HEK293 (cell line): Measurements from ENCODE around the gene POGLUT2.

Experiments
- FEZF1 ChIP-seq: fragments of 450-650 bp; formaldehyde crosslinking; IDR thresholded peaks from 2 replicates; pipeline ENCODE4 v1.5.1; 2016; ENCODE audit warnings: missing biosample characterization, missing genetic modification characterization
- GLI2 ChIP-seq: fragments of 450-650 bp; formaldehyde crosslinking; IDR thresholded peaks from 2 replicates; pipeline ENCODE4; 2017; ENCODE audit warnings: missing biosample characterization, missing genetic modification characterization, low read depth, borderline replicate concordance
- IKZF3 ChIP-seq: fragments of 450-650 bp; IDR thresholded peaks from 2 replicates; pipeline ENCODE4 v1.5.0; 2018; ENCODE audit warnings: missing biosample characterization, mild to moderate bottlenecking, missing genetic modification characterization, moderate library complexity
- KLF7 ChIP-seq: fragments of 450-650 bp; formaldehyde crosslinking; IDR thresholded peaks from 2 replicates; pipeline ENCODE4 v1.5.1; 2016; ENCODE audit warnings: missing biosample characterization, missing genetic modification characterization, borderline replicate concordance
- KLF8 ChIP-seq: fragments of 450-650 bp; formaldehyde crosslinking; IDR thresholded peaks from 2 replicates; pipeline ENCODE4 v1.5.1; 2016; ENCODE audit warnings: missing biosample characterization, missing genetic modification characterization
- MYNN ChIP-seq: fragments of 450-650 bp; formaldehyde crosslinking; IDR thresholded peaks from 2 replicates; pipeline ENCODE4 v1.5.1; 2016; ENCODE audit warnings: missing biosample characterization, missing genetic modification characterization, borderline replicate concordance
- MZF1 ChIP-seq: fragments of 450-650 bp; formaldehyde crosslinking; IDR thresholded peaks from 2 replicates; pipeline ENCODE4 v1.5.1; 2017; ENCODE audit warnings: missing biosample characterization, missing genetic modification characterization, borderline replicate concordance
- RBAK ChIP-seq: fragments of 450-650 bp; formaldehyde crosslinking; IDR thresholded peaks from 2 replicates; pipeline ENCODE4 v1.5.1; 2016; ENCODE audit warnings: missing biosample characterization, missing genetic modification characterization
- SCRT2 ChIP-seq: fragments of 450-650 bp; formaldehyde crosslinking; IDR thresholded peaks from 2 replicates; pipeline ENCODE4 v1.5.1; 2016; ENCODE audit warnings: missing biosample characterization, missing genetic modification characterization
- SP2 ChIP-seq: fragments of 450-650 bp; formaldehyde crosslinking; IDR thresholded peaks from 2 replicates; pipeline ENCODE4 v1.5.1; 2016; ENCODE audit warnings: missing biosample characterization, missing genetic modification characterization
- SP3 ChIP-seq: fragments of 450-650 bp; formaldehyde crosslinking; IDR thresholded peaks from 2 replicates; pipeline ENCODE4 v1.5.1; 2016; ENCODE audit warnings: missing biosample characterization, missing genetic modification characterization
- TCF7L2 ChIP-seq: IDR thresholded peaks from 2 replicates; pipeline ENCODE4 v1.6.1; 2011; ENCODE audit warnings: low read depth, mild to moderate bottlenecking, inconsistent platforms, low read length, moderate library complexity, borderline replicate concordance
- ZBTB20 ChIP-seq: fragments of 450-650 bp; formaldehyde crosslinking; IDR thresholded peaks from 2 replicates; pipeline ENCODE4 v1.5.1; 2016; ENCODE audit warnings: missing biosample characterization, missing genetic modification characterization
- ZBTB21 ChIP-seq: fragments of 450-650 bp; formaldehyde crosslinking; IDR thresholded peaks from 2 replicates; pipeline ENCODE4 v1.5.1; 2017; ENCODE audit warnings: missing biosample characterization, missing genetic modification characterization
- ZEB2 ChIP-seq: fragments of 450-650 bp; formaldehyde crosslinking; IDR thresholded peaks from 2 replicates; pipeline ENCODE4 v1.5.1; 2016; ENCODE audit warnings: missing biosample characterization, missing genetic modification characterization
- ZFHX2 ChIP-seq: fragments of 450-650 bp; formaldehyde crosslinking; conservative IDR thresholded peaks from 2 replicates; pipeline ENCODE4 v1.5.1; 2016; ENCODE audit warnings: missing biosample characterization, missing genetic modification characterization
- ZNF121 ChIP-seq: fragments of 450-650 bp; formaldehyde crosslinking; IDR thresholded peaks from 2 replicates; pipeline ENCODE4 v1.5.1; 2016; ENCODE audit warnings: missing biosample characterization, missing genetic modification characterization
- ZNF132 ChIP-seq: fragments of 450-650 bp; formaldehyde crosslinking; IDR thresholded peaks from 2 replicates; pipeline ENCODE4 v1.5.1; 2017; ENCODE audit warnings: missing biosample characterization, missing genetic modification characterization, borderline replicate concordance
- ZNF24 ChIP-seq: fragments of 450-650 bp; formaldehyde crosslinking; IDR thresholded peaks from 2 replicates; pipeline ENCODE4 v1.5.1; 2016; ENCODE audit warnings: missing biosample characterization, missing genetic modification characterization
- ZNF335 ChIP-seq: fragments of 450-650 bp; formaldehyde crosslinking; conservative IDR thresholded peaks from 2 replicates; pipeline ENCODE4 v1.5.1; 2016; ENCODE audit warnings: missing biosample characterization, missing genetic modification characterization
- ZNF341 ChIP-seq: fragments of 450-650 bp; formaldehyde crosslinking; IDR thresholded peaks from 2 replicates; pipeline ENCODE4; 2016; ENCODE audit warnings: low read depth, missing biosample characterization, missing genetic modification characterization
- ZNF426 ChIP-seq: fragments of 450-650 bp; formaldehyde crosslinking; IDR thresholded peaks from 2 replicates; pipeline ENCODE4 v1.5.1; 2017; ENCODE audit warnings: missing biosample characterization, missing genetic modification characterization, mild to moderate bottlenecking, inconsistent platforms, moderate library complexity
- ZNF501 ChIP-seq: fragments of 450-650 bp; formaldehyde crosslinking; IDR thresholded peaks from 2 replicates; pipeline ENCODE4 v1.5.1; 2016; ENCODE audit warnings: missing biosample characterization, missing genetic modification characterization
- ZNF529 ChIP-seq: fragments of 450-650 bp; formaldehyde crosslinking; IDR thresholded peaks from 2 replicates; pipeline ENCODE4 v1.5.1; 2017; ENCODE audit warnings: missing genetic modification characterization, missing biosample characterization; ENCODE audit not compliant: insufficient replicate concordance
- ZNF544 ChIP-seq: fragments of 450-650 bp; formaldehyde crosslinking; IDR thresholded peaks from 2 replicates; pipeline ENCODE4 v1.5.0; 2017; ENCODE audit warnings: missing biosample characterization, missing genetic modification characterization
- ZNF561 ChIP-seq: fragments of 450-650 bp; IDR thresholded peaks from 2 replicates; pipeline ENCODE4 v1.5.1; 2018; ENCODE audit warnings: missing biosample characterization, missing genetic modification characterization, borderline replicate concordance
- ZSCAN23 ChIP-seq: fragments of 450-650 bp; formaldehyde crosslinking; IDR thresholded peaks from 2 replicates; pipeline ENCODE4 v1.5.1; 2016; ENCODE audit warnings: missing biosample characterization, missing genetic modification characterization
- TF ChIP-seq, protein P1 (sequence below): fragments of 450-650 bp; formaldehyde crosslinking; IDR thresholded peaks from 2 replicates; pipeline ENCODE4 v1.5.1; 2016; ENCODE audit warnings: missing biosample characterization, missing genetic modification characterization, borderline replicate concordance
- TF ChIP-seq, protein P2 (sequence below): fragments of 450-650 bp; formaldehyde crosslinking; IDR thresholded peaks from 2 replicates; pipeline ENCODE4 v1.5.1; 2017; ENCODE audit warnings: missing biosample characterization, missing genetic modification characterization
- TF ChIP-seq, protein P3 (sequence below): fragments of 450-650 bp; formaldehyde crosslinking; conservative IDR thresholded peaks from 2 replicates; pipeline ENCODE4 v1.5.1; 2016; ENCODE audit warnings: low read depth, missing biosample characterization, missing genetic modification characterization
- TF ChIP-seq, protein P4 (sequence below): fragments of 450-650 bp; formaldehyde crosslinking; IDR thresholded peaks from 2 replicates; pipeline ENCODE4 v1.5.1; 2016; ENCODE audit warnings: missing biosample characterization, missing genetic modification characterization

The POGLUT2 gene

GRCh38 chr13:102845630-102846260 is 47.0 kb upstream of the POGLUT2 start, which contains the start of gene ERCC5 (continued):
- TF ChIP-seq SP2 (peak; percentile 97), ZBTB20 (tag by site-specific recombination) (peak; percentile 80), ZNF335 (peak; percentile 91), ZNF561 (tag by site-specific recombination) (peak; percentile 59; the same call in 1 of the 2 replicates), MZF1 (tag by site-specific recombination) (no peak), ZSCAN23 (no peak), ZEB2 (peak; percentile 95), ZNF341 (tag by site-specific recombination) (peak; percentile 100), SCRT2 (peak; percentile 85), MYNN (tag by site-specific recombination) (no peak; the same call in 1 of the 2 replicates), KLF8 (peak; percentile 82), FEZF1 (tag by site-specific recombination) (peak; percentile 35), ZNF501 (tag by site-specific recombination) (peak; percentile 96; the same call in 1 of the 2 replicates), ZBTB21 (tag by site-specific recombination) (peak; percentile 98), ZNF24 (tag by site-specific recombination) (peak; percentile 58; the same call in 1 of the 2 replicates), KLF7 (tag by site-specific recombination) (peak; percentile 79; the same call in 1 of the 2 replicates), ZNF529 (tag by site-specific recombination) (no peak), IKZF3 (tag by site-specific recombination) (peak; percentile 58; the same call in 1 of the 2 replicates), ZNF426 (tag by site-specific recombination) (no peak), RBAK (tag by site-specific recombination) (no peak), TCF7L2 (no peak), ZNF544 (no peak), SP3 (tag by site-specific recombination) (peak; percentile 95), ZFHX2 (tag by site-specific recombination) (peak; percentile 87), ZNF121 (tag by site-specific recombination) (peak; percentile 61; the same call in 1 of the 2 replicates), ZNF132 (tag by site-specific recombination) (no peak), GLI2 (tag by site-specific recombination) (no peak)
- TF ChIP-seq, protein P1, sequence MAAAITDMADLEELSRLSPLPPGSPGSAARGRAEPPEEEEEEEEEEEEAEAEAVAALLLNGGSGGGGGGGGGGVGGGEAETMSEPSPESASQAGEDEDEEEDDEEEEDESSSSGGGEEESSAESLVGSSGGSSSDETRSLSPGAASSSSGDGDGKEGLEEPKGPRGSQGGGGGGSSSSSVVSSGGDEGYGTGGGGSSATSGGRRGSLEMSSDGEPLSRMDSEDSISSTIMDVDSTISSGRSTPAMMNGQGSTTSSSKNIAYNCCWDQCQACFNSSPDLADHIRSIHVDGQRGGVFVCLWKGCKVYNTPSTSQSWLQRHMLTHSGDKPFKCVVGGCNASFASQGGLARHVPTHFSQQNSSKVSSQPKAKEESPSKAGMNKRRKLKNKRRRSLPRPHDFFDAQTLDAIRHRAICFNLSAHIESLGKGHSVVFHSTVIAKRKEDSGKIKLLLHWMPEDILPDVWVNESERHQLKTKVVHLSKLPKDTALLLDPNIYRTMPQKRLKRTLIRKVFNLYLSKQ (tag by site-specific recombination) = no peak
- TF ChIP-seq, protein P2, sequence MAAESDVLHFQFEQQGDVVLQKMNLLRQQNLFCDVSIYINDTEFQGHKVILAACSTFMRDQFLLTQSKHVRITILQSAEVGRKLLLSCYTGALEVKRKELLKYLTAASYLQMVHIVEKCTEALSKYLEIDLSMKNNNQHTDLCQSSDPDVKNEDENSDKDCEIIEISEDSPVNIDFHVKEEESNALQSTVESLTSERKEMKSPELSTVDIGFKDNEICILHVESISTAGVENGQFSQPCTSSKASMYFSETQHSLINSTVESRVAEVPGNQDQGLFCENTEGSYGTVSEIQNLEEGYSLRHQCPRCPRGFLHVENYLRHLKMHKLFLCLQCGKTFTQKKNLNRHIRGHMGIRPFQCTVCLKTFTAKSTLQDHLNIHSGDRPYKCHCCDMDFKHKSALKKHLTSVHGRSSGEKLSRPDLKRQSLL (tag by site-specific recombination) = no peak
- TF ChIP-seq, protein P3, sequence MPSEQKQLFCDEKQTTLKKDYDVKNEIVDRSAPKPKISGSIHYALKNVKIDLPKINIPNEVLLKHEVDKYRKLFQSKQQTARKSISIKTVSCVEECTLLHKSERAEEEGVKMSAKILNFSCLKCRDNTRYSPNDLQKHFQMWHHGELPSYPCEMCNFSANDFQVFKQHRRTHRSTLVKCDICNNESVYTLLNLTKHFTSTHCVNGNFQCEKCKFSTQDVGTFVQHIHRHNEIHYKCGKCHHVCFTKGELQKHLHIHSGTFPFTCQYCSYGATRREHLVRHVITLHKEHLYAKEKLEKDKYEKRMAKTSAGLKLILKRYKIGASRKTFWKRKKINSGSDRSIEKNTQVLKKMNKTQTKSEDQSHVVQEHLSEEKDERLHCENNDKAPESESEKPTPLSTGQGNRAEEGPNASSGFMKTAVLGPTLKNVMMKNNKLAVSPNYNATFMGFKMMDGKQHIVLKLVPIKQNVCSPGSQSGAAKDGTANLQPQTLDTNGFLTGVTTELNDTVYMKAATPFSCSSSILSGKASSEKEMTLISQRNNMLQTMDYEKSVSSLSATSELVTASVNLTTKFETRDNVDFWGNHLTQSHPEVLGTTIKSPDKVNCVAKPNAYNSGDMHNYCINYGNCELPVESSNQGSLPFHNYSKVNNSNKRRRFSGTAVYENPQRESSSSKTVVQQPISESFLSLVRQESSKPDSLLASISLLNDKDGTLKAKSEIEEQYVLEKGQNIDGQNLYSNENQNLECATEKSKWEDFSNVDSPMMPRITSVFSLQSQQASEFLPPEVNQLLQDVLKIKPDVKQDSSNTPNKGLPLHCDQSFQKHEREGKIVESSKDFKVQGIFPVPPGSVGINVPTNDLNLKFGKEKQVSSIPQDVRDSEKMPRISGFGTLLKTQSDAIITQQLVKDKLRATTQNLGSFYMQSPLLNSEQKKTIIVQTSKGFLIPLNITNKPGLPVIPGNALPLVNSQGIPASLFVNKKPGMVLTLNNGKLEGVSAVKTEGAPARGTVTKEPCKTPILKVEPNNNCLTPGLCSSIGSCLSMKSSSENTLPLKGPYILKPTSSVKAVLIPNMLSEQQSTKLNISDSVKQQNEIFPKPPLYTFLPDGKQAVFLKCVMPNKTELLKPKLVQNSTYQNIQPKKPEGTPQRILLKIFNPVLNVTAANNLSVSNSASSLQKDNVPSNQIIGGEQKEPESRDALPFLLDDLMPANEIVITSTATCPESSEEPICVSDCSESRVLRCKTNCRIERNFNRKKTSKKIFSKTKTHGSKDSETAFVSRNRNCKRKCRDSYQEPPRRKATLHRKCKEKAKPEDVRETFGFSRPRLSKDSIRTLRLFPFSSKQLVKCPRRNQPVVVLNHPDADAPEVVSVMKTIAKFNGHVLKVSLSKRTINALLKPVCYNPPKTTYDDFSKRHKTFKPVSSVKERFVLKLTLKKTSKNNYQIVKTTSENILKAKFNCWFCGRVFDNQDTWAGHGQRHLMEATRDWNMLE (tag by site-specific recombination) = peak; percentile 84
- TF ChIP-seq, protein P4, sequence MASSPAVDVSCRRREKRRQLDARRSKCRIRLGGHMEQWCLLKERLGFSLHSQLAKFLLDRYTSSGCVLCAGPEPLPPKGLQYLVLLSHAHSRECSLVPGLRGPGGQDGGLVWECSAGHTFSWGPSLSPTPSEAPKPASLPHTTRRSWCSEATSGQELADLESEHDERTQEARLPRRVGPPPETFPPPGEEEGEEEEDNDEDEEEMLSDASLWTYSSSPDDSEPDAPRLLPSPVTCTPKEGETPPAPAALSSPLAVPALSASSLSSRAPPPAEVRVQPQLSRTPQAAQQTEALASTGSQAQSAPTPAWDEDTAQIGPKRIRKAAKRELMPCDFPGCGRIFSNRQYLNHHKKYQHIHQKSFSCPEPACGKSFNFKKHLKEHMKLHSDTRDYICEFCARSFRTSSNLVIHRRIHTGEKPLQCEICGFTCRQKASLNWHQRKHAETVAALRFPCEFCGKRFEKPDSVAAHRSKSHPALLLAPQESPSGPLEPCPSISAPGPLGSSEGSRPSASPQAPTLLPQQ (tag by site-specific recombination) = peak; percentile 98
